ENCODE data around the gene SPG11.
A peak's percentile ranks its signal among the peaks of the same experiment; 100 is the strongest.
"Not testable (repeated sequence)": the region's sequence is repeated elsewhere in the genome, so short reads cannot be mapped to it uniquely, and the experiment has no call there.

The SPG11 gene

GRCh38 chr15:44550256-44550655 lies 113.2 kb downstream of the SPG11 start:
- no peak for DNase-seq

- DNase-seq, result not testable (repeated sequence)
Measured at GRCh38 chr15:44549152-44549551, 114.3 kb downstream of the SPG11 start.

GRCh38 chr15:44545913-44546802 lies 117.3 kb downstream of the SPG11 start:
- no peak for DNase-seq

- not testable (repeated sequence) for DNase-seq
Measured at GRCh38 chr15:44544745-44545144, 118.7 kb downstream of the SPG11 start.

- DNase-seq, result no peak
Measured at GRCh38 chr15:44542596-44542995, 120.9 kb downstream of the SPG11 start.

- DNase-seq, result no peak
Measured at GRCh38 chr15:44541282-44541958, 122.0 kb downstream of the SPG11 start.

GRCh38 chr15:44537735-44538240 lies 125.7 kb downstream of the SPG11 start:
- no peak for DNase-seq

GRCh38 chr15:44536962-44537734 lies 126.3 kb downstream of the SPG11 start, which contains the start of gene EIF3J:
Gene EIF3J (plus strand): TSS chr15:44537147. CDS start chr15:44537195, 48 bp downstream.
- DNase-seq, result peak; percentile 45

GRCh38 chr15:44536302-44536961 lies 127.0 kb downstream of the SPG11 start:
- DNase-seq, result no peak

- DNase-seq, result no peak
Measured at GRCh38 chr15:44535523-44536301, 127.8 kb downstream of the SPG11 start.

- no peak for DNase-seq
Measured at GRCh38 chr15:44535092-44535491, 128.4 kb downstream of the SPG11 start.

GRCh38 chr15:44532689-44533088 lies 130.8 kb downstream of the SPG11 start:
- no peak for DNase-seq

GRCh38 chr15:44532275-44532674 lies 131.2 kb downstream of the SPG11 start:
- DNase-seq, result not testable (repeated sequence)

- no peak for DNase-seq
Measured at GRCh38 chr15:44530653-44531052, 132.8 kb downstream of the SPG11 start.

GRCh38 chr15:44529864-44530604 lies 133.4 kb downstream of the SPG11 start:
- DNase-seq, result no peak

GRCh38 chr15:44527241-44527640 lies 136.2 kb downstream of the SPG11 start:
- DNase-seq, result no peak

- no peak for DNase-seq
Measured at GRCh38 chr15:44525018-44525417, 138.4 kb downstream of the SPG11 start.

- no peak for DNase-seq
Measured at GRCh38 chr15:44519537-44519936, 143.9 kb downstream of the SPG11 start.

GRCh38 chr15:44516436-44516835 lies 147.0 kb downstream of the SPG11 start:
- no peak for DNase-seq

Measured in cortex of kidney (tissue), 1 donor.